NCI-H2227 treated with DMSO at 0.1 percent for 48 hours (cell line): ENCODE results near the gene AP2A1.

Source experiments
- DNase-seq: peaks from one replicate; lab custom pipeline; 2025; lab: John Stamatoyannopoulos, UW

The AP2A1 gene

GRCh38 chr19:49856574-49857021 lies 89.8 kb downstream of the AP2A1 start:
- no peak for DNase-seq
